ENCODE data around the gene KCNAB1.

GRCh38 chr3:156172536-156172935 lies 52.2 kb downstream of the KCNAB1 start:
- no peak for TF ChIP-seq CTCF (IDR thresholded peaks at IDR 0.05)
- TF ChIP-seq POLR2A (IDR thresholded peaks at IDR 0.05) = no peak
